PC-3 (cell line): Measurements from ENCODE around the gene PPP2R3B. TPM values are rescaled to one million over a fixed set of nuclear protein-coding genes. Genes with fewer than 3 reads are reported as not detected.

Experiments used
- ATAC-seq: fragments of 200-7000 bp; cut with Tn5 transposase; 2 replicates; pipeline ENCODE4 v1.9.1; 2020; ENCODE audit warnings: mild to moderate bottlenecking, moderate library complexity
- BruUV-seq: library from RNA; stranded (reverse); fragments of 400-500 nt; replicated peaks from 2 replicates; lab custom pipeline; 2021; lab: Mats Ljungman, UMichigan
- CTCF ChIA-PET: fragments of 300-600 bp; sonication (Branson Sonifier 250); formaldehyde crosslinking; loops from one replicate; lab custom pipeline; 2022; ENCODE audit warnings: antibody characterized with exemption; lab: Charles Lee
- POLR2A ChIA-PET: fragments of 300-600 bp; sonication (Branson Sonifier 250); formaldehyde crosslinking; loops from one replicate; lab custom pipeline; 2022; ENCODE audit warnings: antibody characterized with exemption; ENCODE audit not compliant: unreplicated experiment; lab: Charles Lee
- DNase-seq: peaks from one replicate; pipeline ENCODE4 v3.0.0-alpha.2; 2015
- H2AFZ ChIP-seq: fragments of 300-600 bp; sonication (generic); 2 replicates; pipeline ENCODE4 v1.6.0; 2016; ENCODE audit warnings: antibody characterized with exemption, low read length
- H3F3A ChIP-seq: fragments of 300-600 bp; sonication (generic); one replicate; pipeline ENCODE4 v1.6.0; 2017; ENCODE audit warnings: antibody characterized with exemption, low read length, control low read depth, mild to moderate bottlenecking; ENCODE audit not compliant: unreplicated experiment
- H3K27ac ChIP-seq: fragments of 300-600 bp; sonication (generic); 2 replicates; pipeline ENCODE4 v1.5.1; 2016; ENCODE audit warnings: mild to moderate bottlenecking, low read length
- H3K27me3 ChIP-seq: fragments of 300-600 bp; sonication (generic); 2 replicates; pipeline ENCODE4 v1.6.1; 2016; ENCODE audit warnings: low read length, mixed read lengths
- H3K36me3 ChIP-seq: fragments of 300-600 bp; sonication (generic); 2 replicates; pipeline ENCODE4 v1.6.1; 2016; ENCODE audit warnings: low read depth, mixed run types, low read length, mixed read lengths
- H3K4me1 ChIP-seq: fragments of 300-600 bp; sonication (generic); 2 replicates; pipeline ENCODE4 v1.5.1; 2016; ENCODE audit warnings: low read length; ENCODE audit not compliant: insufficient read depth
- H3K4me2 ChIP-seq: fragments of 300-600 bp; sonication (generic); 2 replicates; pipeline ENCODE4 v1.6.0; 2016; ENCODE audit warnings: low read length
- H3K4me3 ChIP-seq: fragments of 300-600 bp; sonication (generic); 2 replicates; pipeline ENCODE4 v1.5.1; 2016; ENCODE audit warnings: mild to moderate bottlenecking, low read length, mixed read lengths
- H3K79me2 ChIP-seq: fragments of 300-600 bp; sonication (generic); 2 replicates; pipeline ENCODE4 v1.6.1; 2017; ENCODE audit warnings: low read length, mixed read lengths
- H3K9ac ChIP-seq: fragments of 300-600 bp; sonication (generic); 2 replicates; pipeline ENCODE4 v1.6.0; 2016; ENCODE audit warnings: mild to moderate bottlenecking, low read length
- H3K9me2 ChIP-seq: fragments of 300-600 bp; sonication (generic); replicated peaks from 2 replicates; pipeline ENCODE4 v1.6.1; 2016; ENCODE audit warnings: mixed run types, low read length, mixed read lengths
- H3K9me3 ChIP-seq: fragments of 300-600 bp; sonication (generic); 2 replicates; pipeline ENCODE4 v1.6.1; 2016; ENCODE audit warnings: low read length, mixed read lengths
- H4K20me1 ChIP-seq: fragments of 300-600 bp; sonication (generic); 2 replicates; pipeline ENCODE4 v1.6.1; 2016; ENCODE audit warnings: low read length, mixed read lengths
- EZH2 ChIP-seq: fragments of 300-600 bp; sonication (generic); IDR thresholded peaks from one replicate; pipeline ENCODE4 v1.6.1; 2017; ENCODE audit warnings: antibody characterized with exemption, mild to moderate bottlenecking, low read length; ENCODE audit not compliant: unreplicated experiment
- EZH2phosphoT487 ChIP-seq: fragments of 300-600 bp; sonication (generic); IDR thresholded peaks from 2 replicates; pipeline ENCODE4 v1.6.1; 2018; ENCODE audit warnings: mild to moderate bottlenecking, antibody characterized with exemption, low read length, borderline replicate concordance
- intact Hi-C: fragments of 100-400 bp; cut with micrococcal nuclease; formaldehyde crosslinking; loops from 2 replicates; pipeline ENCODE4 v1.9.0; 2023
- total RNA-seq: library from RNA; depleted of rRNA; stranded (reverse); fragments of >200 nt; gene quantifications from 2 replicates; pipeline ENCODE4 v1.2.3, GENCODE V29; 2014
- TF ChIP-seq, protein P1 (sequence below): fragments of 300-600 bp; sonication (generic); conservative IDR thresholded peaks from 2 replicates; pipeline ENCODE4 v1.5.1; 2017; ENCODE audit warnings: antibody characterized with exemption, low read depth, mild to moderate bottlenecking, low read length

PPP2R3B gene
- total RNA-seq, 1 experiment from 2014 or later, result 35.4 TPM

GRCh38 chrX:404656-405055, 17.9 kb upstream of the PPP2R3B start:
- ATAC-seq (no peak), DNase-seq (no peak)
- H3K4me2 ChIP-seq, result no peak overlapping the region
- intact Hi-C loops, result no loop called here
- no peaks in the 10 kb centered on the region for H3K4me1 ChIP-seq
- no peak overlapping the region for H3K4me3 ChIP-seq
- no peaks in the 10 kb centered on the region for H3K9me2 ChIP-seq
- H3K9me3 ChIP-seq, result no peaks in the 10 kb centered on the region
- no peaks in the 10 kb centered on the region for H4K20me1 ChIP-seq
- no TSS peak for BruUV-seq
- CTCF ChIA-PET, result no interaction called here
- H3K9ac ChIP-seq, result no peak overlapping the region
- TF ChIP-seq EZH2phosphoT487 (no peak), EZH2 (no peak)
- TF ChIP-seq, protein P1, sequence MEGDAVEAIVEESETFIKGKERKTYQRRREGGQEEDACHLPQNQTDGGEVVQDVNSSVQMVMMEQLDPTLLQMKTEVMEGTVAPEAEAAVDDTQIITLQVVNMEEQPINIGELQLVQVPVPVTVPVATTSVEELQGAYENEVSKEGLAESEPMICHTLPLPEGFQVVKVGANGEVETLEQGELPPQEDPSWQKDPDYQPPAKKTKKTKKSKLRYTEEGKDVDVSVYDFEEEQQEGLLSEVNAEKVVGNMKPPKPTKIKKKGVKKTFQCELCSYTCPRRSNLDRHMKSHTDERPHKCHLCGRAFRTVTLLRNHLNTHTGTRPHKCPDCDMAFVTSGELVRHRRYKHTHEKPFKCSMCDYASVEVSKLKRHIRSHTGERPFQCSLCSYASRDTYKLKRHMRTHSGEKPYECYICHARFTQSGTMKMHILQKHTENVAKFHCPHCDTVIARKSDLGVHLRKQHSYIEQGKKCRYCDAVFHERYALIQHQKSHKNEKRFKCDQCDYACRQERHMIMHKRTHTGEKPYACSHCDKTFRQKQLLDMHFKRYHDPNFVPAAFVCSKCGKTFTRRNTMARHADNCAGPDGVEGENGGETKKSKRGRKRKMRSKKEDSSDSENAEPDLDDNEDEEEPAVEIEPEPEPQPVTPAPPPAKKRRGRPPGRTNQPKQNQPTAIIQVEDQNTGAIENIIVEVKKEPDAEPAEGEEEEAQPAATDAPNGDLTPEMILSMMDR, result no peak
- no peak overlapping the region for H2AFZ ChIP-seq
- no peaks in the 10 kb centered on the region for H3K27me3 ChIP-seq
- no peaks in the 10 kb centered on the region for H3K79me2 ChIP-seq
- POLR2A ChIA-PET, result no interaction called here
- H3K36me3 ChIP-seq, result no peaks in the 10 kb centered on the region
- no peaks in the 10 kb centered on the region for H3F3A ChIP-seq
- H3K27ac ChIP-seq, result no peak overlapping the region

DNA sequence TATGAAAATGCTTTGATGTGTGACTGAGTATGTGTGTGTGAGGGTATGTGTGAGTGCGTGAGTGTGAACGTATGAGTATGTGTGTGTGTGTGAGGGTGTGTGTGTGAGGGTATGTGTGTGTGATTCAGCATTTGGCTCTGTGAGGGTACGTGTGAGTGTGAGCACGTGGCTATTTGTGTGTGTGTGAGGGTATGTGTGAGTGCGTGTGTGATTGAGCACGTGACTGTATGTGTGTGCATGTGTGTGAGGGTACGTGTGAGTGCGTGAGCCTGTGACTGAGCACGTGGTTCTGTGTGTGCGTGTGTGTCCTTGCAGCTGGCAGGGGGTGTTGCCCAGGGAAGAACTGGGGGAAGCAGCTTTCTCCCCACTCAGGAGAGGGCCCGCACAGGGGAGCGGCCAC, 16.1 kb upstream of the PPP2R3B start:
- no peak overlapping the region for H3K27ac ChIP-seq
- POLR2A ChIA-PET, result no interaction called here
- no peaks in the 10 kb centered on the region for H3K27me3 ChIP-seq
- BruUV-seq, result no TSS peak
- no peak for TF ChIP-seq EZH2
- TF ChIP-seq, protein P1, result no peak
- no peak for TF ChIP-seq EZH2phosphoT487
- ATAC-seq, result no peak
- intact Hi-C loops, result no loop called here
- no peak overlapping the region for H3K9ac ChIP-seq
- H3K36me3 ChIP-seq, result no peaks in the 10 kb centered on the region
- H3K9me2 ChIP-seq, result no peaks in the 10 kb centered on the region
- H3K4me1 ChIP-seq, result no peaks in the 10 kb centered on the region
- H3K4me2 ChIP-seq, result no peak overlapping the region
- H3K9me3 ChIP-seq, result no peaks in the 10 kb centered on the region
- no peaks in the 10 kb centered on the region for H4K20me1 ChIP-seq
- no peak for DNase-seq
- no peaks in the 10 kb centered on the region for H3K79me2 ChIP-seq
- H3F3A ChIP-seq, result no peaks in the 10 kb centered on the region
- no peak overlapping the region for H3K4me3 ChIP-seq
- no peak overlapping the region for H2AFZ ChIP-seq
- CTCF ChIA-PET, result no interaction called here

DNA sequence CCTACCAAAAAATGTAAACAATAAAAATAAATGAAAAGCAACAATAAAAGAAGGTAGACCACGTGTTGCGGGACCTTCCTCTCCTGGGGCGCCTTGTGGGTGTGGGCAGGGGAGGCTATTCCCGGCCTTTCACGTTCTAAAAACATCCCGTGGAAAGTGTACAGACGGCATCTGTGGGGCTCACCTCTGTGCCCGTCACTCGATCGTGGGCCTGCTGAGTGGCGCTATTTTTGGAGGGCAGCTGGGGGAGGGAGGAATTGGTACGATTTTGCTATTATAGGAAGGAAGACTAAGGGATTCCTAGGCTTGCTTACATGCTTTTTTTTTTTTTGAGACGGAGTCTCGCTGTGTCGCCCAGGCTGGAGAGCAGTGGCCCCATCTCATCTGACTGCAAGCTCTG, 13.6 kb upstream of the PPP2R3B start:
- H3K4me2 ChIP-seq, result no peak overlapping the region
- no peaks in the 10 kb centered on the region for H3K36me3 ChIP-seq
- no peaks in the 10 kb centered on the region for H3K4me1 ChIP-seq
- intact Hi-C loops, result no loop called here
- ATAC-seq, result no peak
- BruUV-seq, result no TSS peak
- H2AFZ ChIP-seq, result no peak overlapping the region
- H3K79me2 ChIP-seq, result no peaks in the 10 kb centered on the region
- no peak overlapping the region for H3K27ac ChIP-seq
- ChIA-PET POLR2A (no interaction called here), CTCF (no interaction called here)
- H4K20me1 ChIP-seq, result no peaks in the 10 kb centered on the region
- no peak for TF ChIP-seq EZH2phosphoT487
- TF ChIP-seq, protein P1, result no peak
- no peak for TF ChIP-seq EZH2
- H3K4me3 ChIP-seq, result no peak overlapping the region
- no peaks in the 10 kb centered on the region for H3F3A ChIP-seq
- no peaks in the 10 kb centered on the region for H3K27me3 ChIP-seq
- no peaks in the 10 kb centered on the region for H3K9me3 ChIP-seq
- no peak for DNase-seq
- H3K9ac ChIP-seq, result no peak overlapping the region
- H3K9me2 ChIP-seq, result no peaks in the 10 kb centered on the region
